ENCODE measurements around the gene NKIRAS1. TPM values are rescaled to one million over a fixed set of nuclear protein-coding genes. Genes with fewer than 3 reads are reported as not detected.

Gene NKIRAS1
- total RNA-seq, 1 donor from 2014 or later, result 8.5 TPM

DNA sequence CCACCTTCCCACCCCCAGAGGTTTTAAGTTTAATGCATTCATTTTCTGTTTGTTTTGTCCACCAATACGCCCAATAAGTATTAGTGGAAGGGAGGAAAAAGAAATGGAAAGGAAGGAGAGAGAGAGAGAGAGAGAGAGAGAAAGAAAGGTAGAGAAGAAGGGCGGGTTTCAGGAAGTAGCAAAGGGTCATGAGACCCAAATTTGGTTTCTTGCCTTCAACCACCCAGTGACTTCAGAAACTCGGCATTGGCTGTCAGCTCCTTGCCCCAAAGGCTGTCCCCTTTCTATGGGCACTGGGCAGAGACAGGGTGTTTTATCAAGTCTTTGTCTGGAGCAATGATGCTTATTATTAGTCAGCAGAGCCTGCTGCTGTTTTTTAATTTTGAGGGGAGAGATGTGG, 14.8 kb upstream of the NKIRAS1 start:
- no peaks in the 10 kb centered on the region for H3K27me3 Mint-ChIP-seq
- peaks cover 7% of the 10 kb centered on the region for H3K4me1 Mint-ChIP-seq (ENCODE audit: low read depth)
- no peak overlapping the region for H3K27ac Mint-ChIP-seq
- TF ChIP-seq, protein P1, sequence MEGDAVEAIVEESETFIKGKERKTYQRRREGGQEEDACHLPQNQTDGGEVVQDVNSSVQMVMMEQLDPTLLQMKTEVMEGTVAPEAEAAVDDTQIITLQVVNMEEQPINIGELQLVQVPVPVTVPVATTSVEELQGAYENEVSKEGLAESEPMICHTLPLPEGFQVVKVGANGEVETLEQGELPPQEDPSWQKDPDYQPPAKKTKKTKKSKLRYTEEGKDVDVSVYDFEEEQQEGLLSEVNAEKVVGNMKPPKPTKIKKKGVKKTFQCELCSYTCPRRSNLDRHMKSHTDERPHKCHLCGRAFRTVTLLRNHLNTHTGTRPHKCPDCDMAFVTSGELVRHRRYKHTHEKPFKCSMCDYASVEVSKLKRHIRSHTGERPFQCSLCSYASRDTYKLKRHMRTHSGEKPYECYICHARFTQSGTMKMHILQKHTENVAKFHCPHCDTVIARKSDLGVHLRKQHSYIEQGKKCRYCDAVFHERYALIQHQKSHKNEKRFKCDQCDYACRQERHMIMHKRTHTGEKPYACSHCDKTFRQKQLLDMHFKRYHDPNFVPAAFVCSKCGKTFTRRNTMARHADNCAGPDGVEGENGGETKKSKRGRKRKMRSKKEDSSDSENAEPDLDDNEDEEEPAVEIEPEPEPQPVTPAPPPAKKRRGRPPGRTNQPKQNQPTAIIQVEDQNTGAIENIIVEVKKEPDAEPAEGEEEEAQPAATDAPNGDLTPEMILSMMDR (IDR thresholded peaks at IDR 0.05; ENCODE audit: unreplicated experiment), result no peak
- H3K4me3 Mint-ChIP-seq (ENCODE audit: low read depth), result no peak overlapping the region
- no peak for DNase-seq (ENCODE audit: low spot score, unreplicated experiment)
- H3K36me3 Mint-ChIP-seq (ENCODE audit: insufficient read depth), result no peaks in the 10 kb centered on the region
- no peaks in the 10 kb centered on the region for H3K9me3 Mint-ChIP-seq (ENCODE audit: low read depth)

DNA sequence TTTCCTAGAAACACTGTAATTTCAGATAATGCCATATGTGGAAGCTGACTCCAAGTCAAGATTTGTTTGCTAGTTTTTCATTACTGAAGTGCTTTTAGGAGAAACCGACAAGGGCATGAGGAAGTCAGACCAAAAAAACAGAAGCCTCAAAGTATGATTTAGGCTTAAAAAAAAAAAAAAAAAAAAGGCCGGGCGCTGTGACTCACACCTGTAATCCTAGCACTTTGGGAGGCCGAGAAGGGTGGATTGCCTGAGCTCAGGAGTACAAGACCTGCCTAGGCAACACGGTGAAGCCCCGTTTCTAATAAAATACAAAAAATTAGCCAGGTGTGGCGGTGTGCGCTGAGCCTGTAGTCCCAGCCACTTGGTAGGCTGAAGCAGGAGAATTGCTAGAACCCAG, 11.7 kb upstream of the NKIRAS1 start:
- no peak for DNase-seq (ENCODE audit: low spot score, unreplicated experiment)
- Mint-ChIP-seq H3K4me3 (ENCODE audit: low read depth) (no peak overlapping the region), H3K9me3 (ENCODE audit: low read depth) (no peaks in the 10 kb centered on the region), H3K27me3 (no peaks in the 10 kb centered on the region), H3K36me3 (ENCODE audit: insufficient read depth) (no peaks in the 10 kb centered on the region), H3K4me1 (ENCODE audit: low read depth) (peaks cover 7% of the 10 kb centered on the region), H3K27ac (no peak overlapping the region)
- TF ChIP-seq, protein P1 (IDR thresholded peaks at IDR 0.05; ENCODE audit: unreplicated experiment), result no peak

DNA sequence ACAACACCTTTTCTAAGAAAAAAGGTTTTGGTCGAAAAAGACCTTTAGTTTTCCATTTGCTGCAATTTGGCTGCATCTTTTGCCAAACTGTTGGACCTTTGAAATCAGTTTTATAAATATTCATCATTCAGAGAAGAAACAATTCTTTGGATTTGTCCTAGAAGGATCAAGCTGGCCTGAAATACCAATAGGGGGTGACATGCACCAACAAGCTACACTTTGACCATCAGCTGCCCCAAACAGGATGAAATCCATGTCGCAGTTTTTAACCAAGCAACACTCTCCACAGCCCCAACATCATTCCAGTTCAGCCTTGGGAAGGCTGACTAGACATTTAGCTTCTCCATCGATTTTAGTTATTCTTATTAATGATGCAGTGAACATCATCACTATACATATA, 9.9 kb upstream of the NKIRAS1 start:
- TF ChIP-seq, protein P1 (IDR thresholded peaks at IDR 0.05; ENCODE audit: unreplicated experiment), result no peak
- Mint-ChIP-seq H3K9me3 (ENCODE audit: low read depth) (no peaks in the 10 kb centered on the region), H3K27me3 (no peaks in the 10 kb centered on the region), H3K4me3 (ENCODE audit: low read depth) (no peak overlapping the region), H3K36me3 (ENCODE audit: insufficient read depth) (peaks cover 1% of the 10 kb centered on the region), H3K4me1 (ENCODE audit: low read depth) (peaks cover 6% of the 10 kb centered on the region), H3K27ac (no peak overlapping the region)
- no peak for DNase-seq (ENCODE audit: low spot score, unreplicated experiment)

DNA sequence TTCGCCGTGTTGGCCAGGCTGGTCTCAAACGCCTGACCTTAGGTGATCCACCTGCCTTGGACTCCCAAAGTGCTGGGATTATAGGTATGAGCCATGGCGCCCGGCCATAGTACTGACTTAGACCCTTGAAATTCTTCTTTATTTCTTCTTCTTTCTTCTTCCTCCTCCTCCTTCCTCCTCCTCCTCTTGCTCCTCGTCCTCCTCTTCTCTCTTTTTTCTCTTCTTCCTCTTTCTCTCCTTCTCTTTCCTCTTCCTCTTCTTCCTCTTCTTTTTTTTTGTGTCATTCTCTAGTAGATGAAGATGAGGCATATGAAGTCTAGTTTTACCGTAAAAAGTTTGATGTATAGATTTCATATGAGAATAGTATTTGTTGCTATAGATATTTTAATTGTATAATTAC, 9.5 kb upstream of the NKIRAS1 start:
- DNase-seq (ENCODE audit: low spot score, unreplicated experiment), result no peak
- Mint-ChIP-seq H3K4me1 (ENCODE audit: low read depth) (peaks cover 6% of the 10 kb centered on the region), H3K4me3 (ENCODE audit: low read depth) (no peak overlapping the region), H3K36me3 (ENCODE audit: insufficient read depth) (peaks cover 1% of the 10 kb centered on the region), H3K9me3 (ENCODE audit: low read depth) (no peaks in the 10 kb centered on the region), H3K27me3 (no peaks in the 10 kb centered on the region), H3K27ac (no peak overlapping the region)
- TF ChIP-seq, protein P1 (IDR thresholded peaks at IDR 0.05; ENCODE audit: unreplicated experiment), result no peak

DNA sequence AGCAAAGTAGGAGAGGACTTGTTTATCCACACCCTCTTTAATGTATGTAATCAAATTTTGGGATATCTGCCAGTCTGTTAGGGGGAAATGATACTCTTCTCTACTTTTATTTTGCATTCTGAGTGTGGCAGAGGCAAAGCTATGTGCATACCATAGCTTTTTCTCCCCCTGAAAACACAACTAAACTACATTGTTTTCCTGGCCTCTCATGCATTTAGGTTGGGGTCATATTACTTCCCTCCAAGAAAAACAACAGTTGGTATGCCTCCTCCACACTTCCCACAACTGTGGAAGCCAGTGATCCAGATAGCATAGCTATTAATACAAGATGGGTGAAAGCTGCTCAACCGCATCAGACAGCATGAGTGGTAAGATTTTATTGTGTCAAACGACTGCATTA, 7.0 kb upstream of the NKIRAS1 start:
- H3K36me3 Mint-ChIP-seq (ENCODE audit: insufficient read depth), result peaks cover 15% of the 10 kb centered on the region
- no peak overlapping the region for H3K27ac Mint-ChIP-seq

More for the DNA sequence above, 7.0 kb upstream of the NKIRAS1 start:
- TF ChIP-seq, protein P1 (IDR thresholded peaks at IDR 0.05; ENCODE audit: unreplicated experiment), result no peak
- peaks cover 19% of the 10 kb centered on the region for H3K4me1 Mint-ChIP-seq (ENCODE audit: low read depth)
- H3K4me3 Mint-ChIP-seq (ENCODE audit: low read depth), result no peak overlapping the region
- no peak for DNase-seq (ENCODE audit: low spot score, unreplicated experiment)
- H3K27me3 Mint-ChIP-seq, result no peaks in the 10 kb centered on the region
- no peaks in the 10 kb centered on the region for H3K9me3 Mint-ChIP-seq (ENCODE audit: low read depth)
